H1 (cell line): ENCODE measurements around the gene ERLIN1. TPM values are rescaled to one million over a fixed set of nuclear protein-coding genes. Genes with fewer than 3 reads are reported as not detected.

Experiments
- BCL11A ChIP-seq, 2 experiments: IDR thresholded peaks; one replicate each; pipeline ENCODE4 v1.6.1; 2011; ENCODE audit warnings: low read depth in 2 of 2, low read length in 2 of 2, mild to moderate bottlenecking in 2 of 2
- CTBP2 ChIP-seq: IDR thresholded peaks from 2 replicates; pipeline ENCODE4 v1.7.0; 2011; ENCODE audit warnings: borderline replicate concordance, mild to moderate bottlenecking, moderate library complexity, mixed read lengths, low read length; ENCODE audit not compliant: insufficient read depth, insufficient read length
- JUN ChIP-seq: IDR thresholded peaks from 2 replicates; pipeline ENCODE4 v1.6.1; 2011; ENCODE audit warnings: low read depth, mild to moderate bottlenecking, improper control_type of control experiment, low read length
- RAD21 ChIP-seq, 2 experiments: IDR thresholded peaks in 1 of 2; conservative IDR thresholded peaks in 1 of 2; 2 replicates each; pipeline ENCODE4 v1.6.1; 2011; ENCODE audit warnings: low read depth in 2 of 2, low read length in 2 of 2, improper control_type of control experiment in 1 of 2, inconsistent platforms in 1 of 2, mild to moderate bottlenecking in 1 of 2, moderate library complexity in 1 of 2
- polyA plus RNA-seq, 7 experiments: library from polyadenylated mRNA; depleted of rRNA in 3 of 7; stranded (reverse) in 5 of 7; unstranded in 2 of 7; fragments of >200 nt in 5 of 7; fragments of 200-250 nt in 2 of 7; gene quantifications; 1 replicate in 5 of 7; 2 replicates in 1 of 7; 4 replicates in 1 of 7; pipeline versions ENCODE4 v1.2.1 to v1.2.3, GENCODE V29; 2011 to 2013; ENCODE audit warnings: missing spikeins in 2 of 7, mixed read lengths in 2 of 7
- total RNA-seq: library from RNA; stranded (reverse); fragmentation: NEBNext Ultra II Directional; extraction: Animal tissue kit (Norgen Biotek cat#: 25700); gene quantifications from 2 replicates; pipeline ENCODE4 v1.2.1, GENCODE V29; 2021
- TF ChIP-seq, protein P1 (sequence below), 3 experiments: IDR thresholded peaks; 1 replicate in 2 of 3; 2 replicates in 1 of 3; pipeline versions ENCODE4 v1.5.1 to v1.6.1; 2011; ENCODE audit warnings: low read length in 3 of 3, mild to moderate bottlenecking in 3 of 3, inconsistent platforms in 2 of 3, low read depth in 1 of 3, moderate library complexity in 1 of 3; ENCODE audit not compliant: insufficient read depth in 1 of 3; ENCODE audit errors: control extremely low read depth in 1 of 3

ERLIN1 gene
- total and polyA plus RNA-seq, 2 of the 8 experiments (the other 6 are each of a cell fraction or from before 2014, with no cell fraction given) = 16.5 to 32.0 TPM

DNA sequence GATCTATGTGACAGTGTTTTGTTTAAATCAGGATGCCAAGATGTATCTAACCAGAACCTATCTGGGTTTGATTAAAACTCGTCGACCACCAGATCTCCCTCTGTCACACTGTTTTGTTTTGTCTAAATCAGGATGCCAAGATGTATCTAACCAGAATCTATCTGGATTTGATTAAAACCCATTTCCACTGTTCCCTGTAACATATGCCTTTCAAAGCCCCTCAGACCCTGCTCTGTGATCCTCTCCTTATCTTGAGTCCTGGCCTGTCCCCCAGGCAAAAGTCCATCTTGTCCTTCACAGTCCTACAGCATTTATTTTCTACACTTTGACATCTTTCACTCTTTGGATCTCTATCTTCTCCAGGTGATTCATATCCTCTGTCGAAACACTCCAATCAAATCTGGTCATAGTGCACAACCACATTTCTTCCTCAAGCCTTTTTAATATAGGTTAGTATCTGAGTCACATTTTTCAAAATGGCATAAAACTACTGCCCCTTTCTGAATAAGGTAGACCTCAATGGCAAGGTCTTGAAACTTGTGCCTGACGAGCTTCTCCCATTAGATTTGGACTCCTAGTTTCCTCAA, 32.5 kb downstream of the ERLIN1 start (continued):
- TF ChIP-seq, protein P1, sequence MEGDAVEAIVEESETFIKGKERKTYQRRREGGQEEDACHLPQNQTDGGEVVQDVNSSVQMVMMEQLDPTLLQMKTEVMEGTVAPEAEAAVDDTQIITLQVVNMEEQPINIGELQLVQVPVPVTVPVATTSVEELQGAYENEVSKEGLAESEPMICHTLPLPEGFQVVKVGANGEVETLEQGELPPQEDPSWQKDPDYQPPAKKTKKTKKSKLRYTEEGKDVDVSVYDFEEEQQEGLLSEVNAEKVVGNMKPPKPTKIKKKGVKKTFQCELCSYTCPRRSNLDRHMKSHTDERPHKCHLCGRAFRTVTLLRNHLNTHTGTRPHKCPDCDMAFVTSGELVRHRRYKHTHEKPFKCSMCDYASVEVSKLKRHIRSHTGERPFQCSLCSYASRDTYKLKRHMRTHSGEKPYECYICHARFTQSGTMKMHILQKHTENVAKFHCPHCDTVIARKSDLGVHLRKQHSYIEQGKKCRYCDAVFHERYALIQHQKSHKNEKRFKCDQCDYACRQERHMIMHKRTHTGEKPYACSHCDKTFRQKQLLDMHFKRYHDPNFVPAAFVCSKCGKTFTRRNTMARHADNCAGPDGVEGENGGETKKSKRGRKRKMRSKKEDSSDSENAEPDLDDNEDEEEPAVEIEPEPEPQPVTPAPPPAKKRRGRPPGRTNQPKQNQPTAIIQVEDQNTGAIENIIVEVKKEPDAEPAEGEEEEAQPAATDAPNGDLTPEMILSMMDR (IDR thresholded peaks at IDR 0.05; ENCODE audit: control extremely low read depth in 1 of 3, insufficient read depth in 1 of 3, low read depth in 1 of 3, low read length in 3 of 3) = no peak
- no peak for TF ChIP-seq CTBP2
- TF ChIP-seq JUN = no peak
- TF ChIP-seq RAD21 (IDR thresholded peaks at IDR 0.05 in 1 of 2, conservative IDR thresholded peaks at IDR 0.05 in 1 of 2; ENCODE audit: low read depth in 2 of 2, low read length in 2 of 2) = no peak
- no peak for TF ChIP-seq BCL11A (IDR thresholded peaks at IDR 0.05; ENCODE audit: low read depth in 2 of 2, low read length in 2 of 2)
